Heart right ventricle (tissue), 16 donors: ENCODE measurements around the gene PPM1F. TPM values are rescaled to one million over a fixed set of nuclear protein-coding genes. Genes with fewer than 3 reads are reported as not detected.
A peak's percentile ranks its signal among the peaks of the same experiment; 100 is the strongest.

Experiments used
- ATAC-seq, 8 donors: fragments of 200-7000 bp; cut with Tn5 transposase; one replicate each; pipeline ENCODE4 v1.9.1; 2020; ENCODE audit warnings: mild to moderate bottlenecking in 8 of 8, moderate library complexity in 8 of 8, moderate number of reproducible peaks in 1 of 8
- DNase-seq, 2 donors: peaks; one replicate each; pipeline ENCODE4 v3.0.0-alpha.2; 2020
- H3K27ac ChIP-seq, 10 donors: fragments of 200-600 bp; sonication (generic) in 2 of 10; one replicate each; pipeline versions ENCODE4 v1.5.0 to v1.8.0; 2020 to 2022; ENCODE audit warnings: mild to moderate bottlenecking in 3 of 10
- H3K27me3 ChIP-seq, 7 donors: fragments of 200-600 bp; one replicate each; pipeline ENCODE4 v1.8.0; 2021 to 2022; ENCODE audit warnings: mild to moderate bottlenecking in 2 of 7
- H3K36me3 ChIP-seq, 9 donors: fragments of 200-600 bp; sonication (generic) in 1 of 9; one replicate each; pipeline versions ENCODE4 v1.5.0 to v1.8.0; 2020 to 2022; ENCODE audit warnings: mild to moderate bottlenecking in 2 of 9
- H3K4me1 ChIP-seq, 9 donors: fragments of 200-600 bp; sonication (generic) in 1 of 9; one replicate each; pipeline versions ENCODE4 v1.5.0 to v1.8.0; 2020 to 2022; ENCODE audit warnings: mild to moderate bottlenecking in 4 of 9
- H3K4me3 ChIP-seq, 10 donors: fragments of 200-600 bp; sonication (generic) in 2 of 10; one replicate each; pipeline versions ENCODE4 v1.5.0 to v1.8.0; 2020 to 2022; ENCODE audit warnings: mild to moderate bottlenecking in 7 of 10, moderate library complexity in 2 of 10
- H3K9me3 ChIP-seq, 11 donors: fragments of 200-600 bp in 10 of 11; sonication (generic) in 2 of 11; one replicate each; pipeline versions ENCODE4 v1.5.0 to v1.8.0; 2013 to 2022; ENCODE audit warnings: mild to moderate bottlenecking in 2 of 11, control low read depth in 1 of 11, moderate library complexity in 1 of 11
- WGBS, 2 donors: extraction: QIAGEN DNeasy Blood & Tissue Kit; methylation state at CpG; one replicate each; pipeline ENCODE4 v1.1.7; 2013; ENCODE audit warnings: inconsistent platforms in 1 of 2; 5-methylcytosine and 5-hydroxymethylcytosine counted together
- intact Hi-C, 10 donors: fragments of 100-400 bp; cut with DNase I; formaldehyde crosslinking; loops; one replicate each; pipeline versions ENCODE4 v1.11.1 to v1.14.2; 2022
- polyA plus RNA-seq, 2 donors: library from polyadenylated mRNA; stranded (reverse); fragments of 200-250 nt; gene quantifications; one replicate each; pipeline ENCODE4 v1.2.3, GENCODE V29; 2013
- total RNA-seq, 10 donors: library from RNA; stranded (reverse); fragmentation: NEBNext Ultra II Directional in 3 of 10; extraction: Animal tissue kit (Norgen Biotek cat#: 25700) in 3 of 10; gene quantifications; one replicate each; pipeline versions ENCODE4 v1.2.1 to v1.2.4, GENCODE V29; 2021 to 2023
- TF ChIP-seq, protein P1 (sequence below), 9 donors: fragments of 200-600 bp; sonication (generic) in 2 of 9; IDR thresholded peaks; one replicate each; pipeline versions ENCODE4 v1.5.0 to v1.8.0; 2021 to 2022; ENCODE audit warnings: antibody characterized with exemption in 9 of 9, mild to moderate bottlenecking in 5 of 9, moderate library complexity in 1 of 9
- donor health status: Arrhythmogenic right ventricular cardiomyopathy.
- donor health status: ischemic (EF 13 %, LVEDD 7.1; RV severe dilation, severe dysfunction).
- donor health status: healthy with polysubstance abuse.
- donor health status: DM: no; HTN: yes; CAD: no.
- donor health status: DM: no; HTN: no; CAD: no.
- donor health status: ischemic (EF 25% LVEDD 6.9; RV normal size, moderate dysfunction).
- donor health status: ischemic (EF 25% LVEDD 5.7; RV mildly dilated, moderate dysfunction).
- donor health status: healthy.
- donor health status: DM: yes; HTN: yes; CAD: no.
- donor health status: Ischemic cardiomyopathy.
- donor health status: ischemic (EF 35%, LVEDD 5.7; RV mildly dilated, moderate dysfunction).
- donor health status: nonischemic (EF 11% LVEDD 7.7; RV severe dilation, severe dysfunction).
- donor health status: DM: yes; HTN: yes; CAD: no.
- donor health status: PGD.
- donor health status: ischemic (EF 29% LVEDD 5.4; RV normal size, mild dysfunction).
- donor health status: nonischemic (EF 23%, LVEDD 6.1; RV moderate dilation, normal function).

Gene PPM1F
- total and polyA plus RNA-seq, 12 donors: 11.8 to 31.4 (median 18.1) TPM

DNA sequence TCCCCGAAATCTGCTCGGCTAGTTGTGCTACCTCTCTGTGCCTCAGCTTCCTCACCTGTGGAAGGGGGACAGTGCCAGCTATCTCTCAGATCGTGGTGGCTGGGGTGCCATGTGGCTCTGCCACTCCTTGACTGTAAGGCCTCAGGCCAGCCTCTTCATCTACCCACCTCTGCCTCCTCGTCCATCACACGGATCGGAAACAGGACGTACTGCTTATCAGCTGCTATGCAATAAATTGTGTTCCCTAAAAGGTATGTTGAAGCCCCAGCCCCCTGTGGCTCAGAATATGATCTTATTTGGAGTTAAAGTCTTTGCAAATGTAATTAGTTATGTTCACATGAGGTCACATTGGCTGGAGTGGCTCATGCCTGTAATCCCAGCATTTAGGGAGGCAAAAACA lies 7.8 kb downstream of the PPM1F start:
- intact Hi-C loops: no loop called here
- 71 to 90% methylated on average over 7 of the region's 7 CpGs for WGBS, 2 donors
- ATAC-seq (no peak), DNase-seq (no peak)
- H3K9me3 ChIP-seq: no peaks in the 10 kb centered on the region
- peaks cover 0 to 50% (median 19%) of the 10 kb centered on the region in 9 donors for H3K36me3 ChIP-seq
- peaks cover 34 to 100% (median 89%) of the 10 kb centered on the region in 9 donors for H3K4me1 ChIP-seq
- TF ChIP-seq, protein P1, sequence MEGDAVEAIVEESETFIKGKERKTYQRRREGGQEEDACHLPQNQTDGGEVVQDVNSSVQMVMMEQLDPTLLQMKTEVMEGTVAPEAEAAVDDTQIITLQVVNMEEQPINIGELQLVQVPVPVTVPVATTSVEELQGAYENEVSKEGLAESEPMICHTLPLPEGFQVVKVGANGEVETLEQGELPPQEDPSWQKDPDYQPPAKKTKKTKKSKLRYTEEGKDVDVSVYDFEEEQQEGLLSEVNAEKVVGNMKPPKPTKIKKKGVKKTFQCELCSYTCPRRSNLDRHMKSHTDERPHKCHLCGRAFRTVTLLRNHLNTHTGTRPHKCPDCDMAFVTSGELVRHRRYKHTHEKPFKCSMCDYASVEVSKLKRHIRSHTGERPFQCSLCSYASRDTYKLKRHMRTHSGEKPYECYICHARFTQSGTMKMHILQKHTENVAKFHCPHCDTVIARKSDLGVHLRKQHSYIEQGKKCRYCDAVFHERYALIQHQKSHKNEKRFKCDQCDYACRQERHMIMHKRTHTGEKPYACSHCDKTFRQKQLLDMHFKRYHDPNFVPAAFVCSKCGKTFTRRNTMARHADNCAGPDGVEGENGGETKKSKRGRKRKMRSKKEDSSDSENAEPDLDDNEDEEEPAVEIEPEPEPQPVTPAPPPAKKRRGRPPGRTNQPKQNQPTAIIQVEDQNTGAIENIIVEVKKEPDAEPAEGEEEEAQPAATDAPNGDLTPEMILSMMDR (IDR thresholded peaks at IDR 0.05): no peak
- peak overlapping the region in 9 of 10 donors; percentile 90 to 98 (median 96) for H3K27ac ChIP-seq
- H3K27me3 ChIP-seq: no peaks in the 10 kb centered on the region
- no peak overlapping the region for H3K4me3 ChIP-seq

DNA sequence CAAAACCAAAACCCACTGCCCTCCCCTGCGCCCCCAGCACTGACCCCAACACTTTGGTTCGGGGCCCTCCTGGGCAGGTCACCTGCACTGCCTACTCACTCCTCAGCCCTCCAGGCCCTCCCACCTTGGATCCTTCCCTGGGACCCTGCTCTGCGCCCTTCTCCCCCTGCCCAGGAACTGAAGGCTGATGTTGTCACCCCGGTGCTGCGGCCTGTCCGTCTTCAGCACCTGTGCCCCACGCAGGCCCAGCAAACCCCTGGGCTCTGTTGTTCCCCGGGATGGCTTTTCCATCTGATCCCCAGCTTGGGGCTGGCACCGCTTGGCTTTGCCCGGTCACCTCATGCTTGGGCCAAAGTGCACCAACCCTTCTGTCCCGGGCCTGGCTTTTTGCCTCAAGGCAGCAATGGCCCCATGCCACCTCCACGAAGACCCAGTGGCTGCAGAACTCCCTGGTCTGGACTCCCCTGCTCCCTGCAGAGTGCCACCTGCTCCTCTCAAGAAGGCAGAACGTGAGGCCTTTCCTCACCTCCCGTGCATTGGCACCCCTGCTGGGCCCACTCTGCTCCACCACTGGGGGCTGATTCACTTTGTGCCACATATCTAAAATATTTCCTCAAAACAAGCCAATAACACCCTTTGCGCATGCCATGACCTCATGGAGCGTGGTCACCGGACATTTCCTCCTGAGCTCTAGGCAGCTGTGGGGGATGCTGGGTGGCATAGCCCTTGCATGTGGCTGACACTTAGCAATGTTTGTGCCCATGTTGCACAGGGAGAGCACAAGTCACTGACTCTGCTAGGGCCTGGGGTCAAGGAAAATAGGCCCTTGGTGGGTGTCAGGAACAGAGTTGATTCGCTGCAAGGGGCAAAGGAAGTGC lies 8.8 kb downstream of the PPM1F start:
- H3K4me1 ChIP-seq: peaks cover 38 to 100% (median 89%) of the 10 kb centered on the region in 9 donors
- TF ChIP-seq, protein P1 (IDR thresholded peaks at IDR 0.05): no peak
- intact Hi-C loops: no loop called here

DNA sequence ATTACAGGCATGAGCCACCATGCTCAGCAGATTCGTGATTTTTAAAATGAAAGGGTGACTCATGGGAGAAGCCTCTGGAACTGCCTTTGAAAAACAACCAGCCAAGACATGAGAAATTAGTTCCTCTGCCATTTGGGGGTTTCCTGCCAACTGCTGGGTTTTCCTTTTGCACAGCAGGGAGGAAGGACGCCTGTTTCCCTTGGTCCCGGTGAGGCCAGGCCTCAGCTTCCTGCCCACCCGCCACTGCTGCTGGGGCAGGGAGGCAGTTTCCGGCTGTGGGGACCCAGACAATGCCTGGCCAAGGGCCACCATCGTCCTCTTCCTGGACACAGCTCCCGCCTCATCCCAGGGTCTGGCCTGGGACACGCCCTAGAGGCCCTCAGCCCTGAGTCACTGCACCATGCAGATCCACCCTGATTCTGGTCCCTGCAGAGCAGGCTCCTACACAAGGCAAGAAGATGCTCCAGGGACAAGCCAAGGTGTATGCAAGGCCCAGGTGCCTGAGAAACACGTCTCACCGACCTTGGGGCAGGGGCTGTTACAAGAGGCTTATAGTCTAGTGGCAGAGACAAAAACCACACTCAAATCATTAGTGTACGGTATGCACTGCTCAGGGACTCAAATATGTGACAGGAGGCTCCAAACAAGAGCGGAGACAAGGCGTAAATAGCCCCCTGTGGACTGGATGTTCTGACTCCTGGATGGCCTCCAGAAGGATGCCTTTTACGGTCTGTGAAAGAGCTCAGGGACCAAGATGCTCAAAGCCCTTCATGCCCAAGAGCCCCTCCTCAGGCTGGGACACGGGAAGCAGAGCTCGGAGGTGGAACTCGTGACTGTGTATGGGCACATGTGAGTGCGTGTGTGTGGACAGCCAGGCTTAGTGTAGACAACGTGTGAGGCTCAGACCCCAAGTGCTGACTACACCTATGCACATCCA lies 10.0 kb downstream of the PPM1F start:
- Histone ChIP-seq H3K27ac (peak overlapping the region; percentile 66 to 98 (median 96)), H3K4me1 (peaks cover 38 to 99% (median 86%) of the 10 kb centered on the region in 9 donors), H3K4me3 (no peak overlapping the region), H3K9me3 (no peaks in the 10 kb centered on the region), H3K36me3 (peaks cover 0 to 54% (median 19%) of the 10 kb centered on the region in 9 donors), H3K27me3 (no peaks in the 10 kb centered on the region)
- peak; percentile 57 to 75 (median 62) for ATAC-seq
- intact Hi-C loops: no loop called here
- peak; percentile 90 for DNase-seq
- TF ChIP-seq, protein P1 (IDR thresholded peaks at IDR 0.05): no peak
- 20 to 42% methylated on average over 19 of the region's 19 CpGs for WGBS, 2 donors

More for the DNA sequence above, 8.8 kb downstream of the PPM1F start:
- Histone ChIP-seq H3K27ac (peak overlapping the region; percentile 66 to 98 (median 96)), H3K9me3 (no peaks in the 10 kb centered on the region), H3K27me3 (no peaks in the 10 kb centered on the region), H3K36me3 (peaks cover 0 to 54% (median 19%) of the 10 kb centered on the region in 9 donors), H3K4me3 (no peak overlapping the region)
- ATAC-seq (no peak), DNase-seq (no peak)
- WGBS, 2 donors: 87 to 93% methylated on average over 18 of the region's 18 CpGs

DNA sequence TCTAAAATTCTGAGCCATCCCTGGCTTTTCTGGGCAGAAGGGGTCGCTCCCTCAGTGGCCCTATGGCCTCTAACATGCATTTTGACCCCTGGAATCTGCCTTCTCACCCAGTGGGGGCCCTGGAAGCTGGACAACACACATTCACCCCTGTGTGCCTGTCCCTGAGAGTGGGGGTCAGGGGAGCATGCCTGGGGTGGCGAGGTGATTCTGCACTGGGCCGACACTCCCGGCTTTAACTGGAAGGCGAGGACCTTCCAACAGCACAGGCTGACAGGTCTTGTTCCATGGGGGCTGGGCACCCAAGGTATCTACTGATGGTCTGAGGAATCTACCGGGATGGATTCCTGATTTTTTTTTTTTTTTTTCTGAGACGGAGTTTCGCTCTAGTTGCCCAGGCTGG lies 10.7 kb downstream of the PPM1F start:
- DNase-seq (no peak), ATAC-seq (no peak)
- Histone ChIP-seq H3K9me3 (no peaks in the 10 kb centered on the region), H3K4me1 (peaks cover 46 to 99% (median 86%) of the 10 kb centered on the region in 9 donors), H3K27me3 (no peaks in the 10 kb centered on the region), H3K4me3 (no peak overlapping the region), H3K27ac (peak overlapping the region; percentile 41 to 98 (median 96)), H3K36me3 (peaks cover 0 to 54% (median 19%) of the 10 kb centered on the region in 9 donors)
- intact Hi-C loops: no loop called here
- TF ChIP-seq, protein P1 (IDR thresholded peaks at IDR 0.05): no peak
- 68 to 80% methylated on average over 8 of the region's 8 CpGs for WGBS, 2 donors
